Measurements from ENCODE around the gene SLC9A9.

Gene SLC9A9

GRCh38 chr3:143507735-143508580 lies 340.3 kb downstream of the SLC9A9 start:
- no peak for ATAC-seq
- no peak for TF ChIP-seq OSR1 (CRISPR knock-in tag; IDR thresholded peaks at IDR 0.05)
- TF ChIP-seq SNAI2 (CRISPR knock-in tag; IDR thresholded peaks at IDR 0.05) = no peak
- TF ChIP-seq ZNF70 (CRISPR knock-in tag; IDR thresholded peaks at IDR 0.05) = no peak
- TF ChIP-seq BACH2 (CRISPR knock-in tag; IDR thresholded peaks at IDR 0.05; ENCODE audit: borderline replicate concordance) = no peak
- no peak for TF ChIP-seq CSDC2 (CRISPR knock-in tag; IDR thresholded peaks at IDR 0.05)
- no peak for TF ChIP-seq ZNF565 (CRISPR knock-in tag; conservative IDR thresholded peaks at IDR 0.05; ENCODE audit: low read depth)
- no peak for TF ChIP-seq POU6F1 (CRISPR knock-in tag; IDR thresholded peaks at IDR 0.05; ENCODE audit: borderline replicate concordance, low read depth)
- TF ChIP-seq ZC3H10 (CRISPR knock-in tag; IDR thresholded peaks at IDR 0.05) = no peak
- TF ChIP-seq PPARA (CRISPR knock-in tag; IDR thresholded peaks at IDR 0.05; ENCODE audit: borderline replicate concordance) = no peak
- no peak for TF ChIP-seq PATZ1 (CRISPR knock-in tag; IDR thresholded peaks at IDR 0.05; ENCODE audit: borderline replicate concordance)
- no peak for TF ChIP-seq RARB (CRISPR knock-in tag; IDR thresholded peaks at IDR 0.05)
- no peak for TF ChIP-seq TSHZ2 (CRISPR knock-in tag; IDR thresholded peaks at IDR 0.05)
- TF ChIP-seq ZNF8 (CRISPR knock-in tag; IDR thresholded peaks at IDR 0.05) = no peak
- no peak for TF ChIP-seq ARNTL (CRISPR knock-in tag; IDR thresholded peaks at IDR 0.05; ENCODE audit: borderline replicate concordance, low read depth)

- TF ChIP-seq BACH2 (CRISPR knock-in tag; IDR thresholded peaks at IDR 0.05; ENCODE audit: borderline replicate concordance) (no peak), PATZ1 (CRISPR knock-in tag; IDR thresholded peaks at IDR 0.05; ENCODE audit: borderline replicate concordance) (no peak), CSDC2 (CRISPR knock-in tag; IDR thresholded peaks at IDR 0.05) (no peak)
Observed at GRCh38 chr3:143506190-143506589, 342.1 kb downstream of the SLC9A9 start.

GRCh38 chr3:143503325-143503885 lies 344.9 kb downstream of the SLC9A9 start:
- no peak for ATAC-seq
- TF ChIP-seq ZNF70 (CRISPR knock-in tag; IDR thresholded peaks at IDR 0.05) (no peak), CREB5 (CRISPR knock-in tag; IDR thresholded peaks at IDR 0.05; ENCODE audit: low read depth) (no peak), CSDC2 (CRISPR knock-in tag; IDR thresholded peaks at IDR 0.05) (no peak)

More at GRCh38 chr3:143506190-143506589, 342.1 kb downstream of the SLC9A9 start:
- ATAC-seq = no peak

- ATAC-seq = no peak
- TF ChIP-seq ARNTL (CRISPR knock-in tag; IDR thresholded peaks at IDR 0.05; ENCODE audit: borderline replicate concordance, low read depth) = no peak
- TF ChIP-seq CSRNP3 (CRISPR knock-in tag; IDR thresholded peaks at IDR 0.05) = no peak
- TF ChIP-seq CSDC2 (CRISPR knock-in tag; IDR thresholded peaks at IDR 0.05) = no peak
- TF ChIP-seq PPARA (CRISPR knock-in tag; IDR thresholded peaks at IDR 0.05; ENCODE audit: borderline replicate concordance) = no peak
- no peak for TF ChIP-seq ZNF8 (CRISPR knock-in tag; IDR thresholded peaks at IDR 0.05)
- TF ChIP-seq GLIS3 (CRISPR knock-in tag; IDR thresholded peaks at IDR 0.05) = no peak
- no peak for TF ChIP-seq ZNF565 (CRISPR knock-in tag; conservative IDR thresholded peaks at IDR 0.05; ENCODE audit: low read depth)
- no peak for TF ChIP-seq TSHZ2 (CRISPR knock-in tag; IDR thresholded peaks at IDR 0.05)
- TF ChIP-seq RARB (CRISPR knock-in tag; IDR thresholded peaks at IDR 0.05) = no peak
- TF ChIP-seq ZC3H10 (CRISPR knock-in tag; IDR thresholded peaks at IDR 0.05) = no peak
Observed at GRCh38 chr3:143502081-143502480, 346.2 kb downstream of the SLC9A9 start.
